Measurements from ENCODE around the gene SCUBE2.

DNA sequence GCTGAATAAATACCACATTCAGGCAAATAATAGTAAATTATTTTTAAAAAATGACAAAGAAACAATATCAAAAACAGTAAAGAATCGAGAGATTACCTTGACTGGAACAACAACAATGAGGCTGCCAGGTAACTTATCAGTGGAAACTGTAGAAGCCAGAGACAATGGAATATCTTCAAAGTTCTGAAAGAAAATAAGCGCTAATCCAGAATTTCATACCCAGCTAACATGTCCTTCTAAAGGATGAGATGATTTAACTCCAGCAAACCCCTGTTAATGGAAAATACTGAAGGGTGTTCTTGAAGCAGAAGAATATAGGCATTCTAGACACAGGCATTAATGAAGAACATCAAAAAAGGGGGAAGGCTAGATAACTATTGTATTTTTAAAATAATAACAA, 20.7 kb upstream of the SCUBE2 start:
- TF ChIP-seq CTCF (IDR thresholded peaks at IDR 0.05) (no peak), POLR2A (IDR thresholded peaks at IDR 0.05) (no peak)

Measured in testis (tissue), 2 donors.